Uterus (tissue), 4 donors: ENCODE measurements around the gene SCAPER. TPM values are rescaled to one million over a fixed set of nuclear protein-coding genes. Genes with fewer than 3 reads are reported as not detected.

Source experiments
- DNase-seq, 2 donors: peaks; one replicate each; pipeline ENCODE4 v3.0.0-alpha.2; 2019 to 2020
- H3K27ac ChIP-seq, 2 donors: fragments of 200-600 bp; sonication (generic); 1 replicate in 1 of 2; 2 replicates in 1 of 2; pipeline ENCODE4 v1.5.1; 2016 to 2018
- H3K27me3 ChIP-seq, 2 donors: fragments of 200-600 bp; sonication (generic); one replicate each; pipeline ENCODE4 v1.5.1; 2018 to 2019; ENCODE audit warnings: control low read depth in 1 of 2
- H3K36me3 ChIP-seq, 2 donors: fragments of 200-600 bp; sonication (generic); one replicate each; pipeline ENCODE4 v1.5.1; 2019; ENCODE audit warnings: control low read depth in 1 of 2
- H3K4me1 ChIP-seq, 2 donors: fragments of 200-600 bp; sonication (generic); one replicate each; pipeline ENCODE4 v1.5.1; 2018 to 2019; ENCODE audit warnings: control low read depth in 1 of 2
- H3K4me3 ChIP-seq, 2 donors: fragments of 200-600 bp; sonication (generic); 1 replicate in 1 of 2; 2 replicates in 1 of 2; pipeline ENCODE4 v1.5.1; 2018 to 2019; ENCODE audit warnings: mild to moderate bottlenecking in 1 of 2
- H3K9me3 ChIP-seq, 2 donors: fragments of 200-600 bp; sonication (generic); one replicate each; pipeline ENCODE4 v1.5.1; 2019; ENCODE audit warnings: control low read depth in 1 of 2
- POLR2A ChIP-seq, 2 donors: fragments of 450-650 bp; IDR thresholded peaks; one replicate each; pipeline ENCODE4 v1.6.1; 2016; ENCODE audit warnings: antibody characterized with exemption in 2 of 2, mild to moderate bottlenecking in 1 of 2, moderate library complexity in 1 of 2
- intact Hi-C: fragments of 100-400 bp; cut with DNase I; formaldehyde crosslinking; loops from one replicate; pipeline ENCODE4 v1.15.1; 2023; ENCODE audit warnings: low total_unique reads
- total RNA-seq, 4 donors: library from RNA; depleted of rRNA in 3 of 4; stranded (reverse); fragments of >200 nt in 3 of 4; gene quantifications; one replicate each; pipeline versions ENCODE4 v1.1.0 to v1.2.4, GENCODE V29; 2014 to 2023
- TF ChIP-seq, protein P1 (sequence below), 4 experiments: fragments of 200-600 bp in 2 of 4; fragments of 450-650 bp in 2 of 4; sonication (generic) in 2 of 4; IDR thresholded peaks; one replicate each; pipeline ENCODE4 v1.5.1; 2016 to 2019; ENCODE audit warnings: antibody characterized with exemption in 4 of 4, mild to moderate bottlenecking in 2 of 4, moderate library complexity in 1 of 4
- donor health status: DM: yes; HTN: yes; CAD: no.

The SCAPER gene
- total RNA-seq, 4 donors from 2014 or later, result 10.6 to 74.2 (median 32.9) TPM

DNA sequence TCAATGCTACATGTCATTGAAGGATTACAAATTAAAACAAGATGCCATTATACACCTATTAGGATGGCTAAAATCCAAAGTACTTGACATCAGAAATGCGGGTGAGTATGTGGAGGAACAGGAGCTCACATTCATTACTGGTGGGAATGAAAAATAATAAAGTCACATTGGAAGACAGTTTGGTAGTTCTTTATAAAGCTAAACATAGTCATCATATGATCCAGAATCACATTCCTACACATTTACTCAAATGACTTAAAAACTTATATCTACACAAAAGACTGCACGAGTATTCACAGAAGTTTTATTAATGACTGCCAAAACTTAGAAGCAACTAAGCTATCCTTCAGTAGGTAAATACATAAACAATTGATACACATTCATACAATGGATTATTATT, 421.4 kb downstream of the SCAPER start:
- TF ChIP-seq, protein P1, sequence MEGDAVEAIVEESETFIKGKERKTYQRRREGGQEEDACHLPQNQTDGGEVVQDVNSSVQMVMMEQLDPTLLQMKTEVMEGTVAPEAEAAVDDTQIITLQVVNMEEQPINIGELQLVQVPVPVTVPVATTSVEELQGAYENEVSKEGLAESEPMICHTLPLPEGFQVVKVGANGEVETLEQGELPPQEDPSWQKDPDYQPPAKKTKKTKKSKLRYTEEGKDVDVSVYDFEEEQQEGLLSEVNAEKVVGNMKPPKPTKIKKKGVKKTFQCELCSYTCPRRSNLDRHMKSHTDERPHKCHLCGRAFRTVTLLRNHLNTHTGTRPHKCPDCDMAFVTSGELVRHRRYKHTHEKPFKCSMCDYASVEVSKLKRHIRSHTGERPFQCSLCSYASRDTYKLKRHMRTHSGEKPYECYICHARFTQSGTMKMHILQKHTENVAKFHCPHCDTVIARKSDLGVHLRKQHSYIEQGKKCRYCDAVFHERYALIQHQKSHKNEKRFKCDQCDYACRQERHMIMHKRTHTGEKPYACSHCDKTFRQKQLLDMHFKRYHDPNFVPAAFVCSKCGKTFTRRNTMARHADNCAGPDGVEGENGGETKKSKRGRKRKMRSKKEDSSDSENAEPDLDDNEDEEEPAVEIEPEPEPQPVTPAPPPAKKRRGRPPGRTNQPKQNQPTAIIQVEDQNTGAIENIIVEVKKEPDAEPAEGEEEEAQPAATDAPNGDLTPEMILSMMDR (IDR thresholded peaks at IDR 0.05), result no peak
- no peak for TF ChIP-seq POLR2A (IDR thresholded peaks at IDR 0.05)
- DNase-seq, result no peak
- H3K4me3 ChIP-seq, result no peak overlapping the region
- no peaks in the 10 kb centered on the region for H3K36me3 ChIP-seq
- H3K9me3 ChIP-seq, result no peaks in the 10 kb centered on the region
- no peaks in the 10 kb centered on the region for H3K4me1 ChIP-seq
- H3K27me3 ChIP-seq, result no peaks in the 10 kb centered on the region
- intact Hi-C loops, result no loop called here
- no peak overlapping the region for H3K27ac ChIP-seq

DNA sequence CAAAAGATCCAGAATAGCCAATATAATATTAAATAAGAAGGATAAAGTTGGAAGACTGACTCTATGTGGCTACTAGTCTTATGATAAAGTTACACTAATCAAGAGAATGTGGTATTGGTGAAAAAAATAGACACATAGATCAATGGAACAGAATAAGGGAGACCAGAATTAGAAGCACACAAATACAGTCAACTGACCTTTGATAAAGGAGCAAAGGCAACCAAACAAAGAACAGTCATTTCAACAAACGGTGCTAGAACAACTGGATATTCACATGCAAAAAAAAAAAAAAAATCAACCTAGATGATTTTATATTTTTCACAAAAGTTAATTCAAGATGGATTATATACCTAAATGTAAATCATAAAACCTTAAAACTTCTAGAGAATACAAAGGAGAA, 422.1 kb downstream of the SCAPER start:
- intact Hi-C loops, result no loop called here
- Histone ChIP-seq H3K4me3 (no peak overlapping the region), H3K27me3 (no peaks in the 10 kb centered on the region), H3K36me3 (no peaks in the 10 kb centered on the region), H3K4me1 (no peaks in the 10 kb centered on the region), H3K27ac (no peak overlapping the region), H3K9me3 (no peaks in the 10 kb centered on the region)
- DNase-seq, result no peak
- TF ChIP-seq, protein P1 (IDR thresholded peaks at IDR 0.05), result no peak

DNA sequence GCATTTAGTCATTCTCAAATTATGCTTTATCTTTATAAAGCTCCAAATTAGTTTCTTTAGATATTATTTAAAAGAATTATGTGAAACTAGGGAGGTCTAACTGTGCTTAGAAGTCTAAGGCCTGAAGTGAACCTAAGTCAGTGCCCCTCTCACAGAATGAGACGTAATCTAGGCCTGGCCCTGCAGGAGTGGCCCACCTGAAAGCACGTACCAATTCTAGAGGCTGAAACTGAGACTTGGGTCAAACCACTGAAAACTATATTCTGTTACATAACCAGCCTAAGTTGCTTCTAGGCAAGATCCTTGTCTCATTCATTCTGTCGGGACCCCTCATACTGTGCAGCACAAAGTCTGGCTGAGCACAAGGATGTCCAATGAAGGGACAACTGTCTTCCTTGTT, 424.9 kb downstream of the SCAPER start:
- Histone ChIP-seq H3K27ac (no peak overlapping the region), H3K4me1 (no peaks in the 10 kb centered on the region), H3K27me3 (no peaks in the 10 kb centered on the region), H3K4me3 (no peak overlapping the region), H3K36me3 (no peaks in the 10 kb centered on the region), H3K9me3 (no peaks in the 10 kb centered on the region)
- TF ChIP-seq, protein P1 (IDR thresholded peaks at IDR 0.05), result no peak
- no peak for TF ChIP-seq POLR2A (IDR thresholded peaks at IDR 0.05)
- intact Hi-C loops, result no loop called here
- no peak for DNase-seq

DNA sequence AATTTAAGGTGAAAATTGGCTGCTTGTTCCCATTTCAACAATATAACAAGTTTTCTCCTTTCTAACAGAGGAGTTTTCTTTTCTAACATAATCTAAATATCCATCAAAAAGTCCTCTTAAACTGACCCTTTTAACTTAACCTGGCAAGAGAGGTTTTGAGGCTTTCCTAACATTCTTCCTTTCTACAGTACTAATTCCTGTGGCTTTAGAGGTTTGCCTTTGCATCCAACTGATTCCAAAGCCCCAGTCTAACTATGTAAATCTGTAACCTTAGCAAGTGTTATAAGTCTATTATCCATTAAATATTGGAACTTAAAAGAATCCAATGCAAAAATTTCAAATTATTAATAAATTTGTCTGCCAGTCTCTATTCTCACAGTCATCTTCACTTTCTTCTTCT, 434.4 kb downstream of the SCAPER start:
- intact Hi-C loops, result no loop called here
- no peak overlapping the region for H3K4me3 ChIP-seq
- H3K9me3 ChIP-seq, result no peaks in the 10 kb centered on the region
- TF ChIP-seq POLR2A (IDR thresholded peaks at IDR 0.05), result no peak
- TF ChIP-seq, protein P1 (IDR thresholded peaks at IDR 0.05), result no peak
- H3K27me3 ChIP-seq, result no peaks in the 10 kb centered on the region
- no peak overlapping the region for H3K27ac ChIP-seq
- H3K4me1 ChIP-seq, result no peaks in the 10 kb centered on the region
- no peaks in the 10 kb centered on the region for H3K36me3 ChIP-seq
- no peak for DNase-seq

DNA sequence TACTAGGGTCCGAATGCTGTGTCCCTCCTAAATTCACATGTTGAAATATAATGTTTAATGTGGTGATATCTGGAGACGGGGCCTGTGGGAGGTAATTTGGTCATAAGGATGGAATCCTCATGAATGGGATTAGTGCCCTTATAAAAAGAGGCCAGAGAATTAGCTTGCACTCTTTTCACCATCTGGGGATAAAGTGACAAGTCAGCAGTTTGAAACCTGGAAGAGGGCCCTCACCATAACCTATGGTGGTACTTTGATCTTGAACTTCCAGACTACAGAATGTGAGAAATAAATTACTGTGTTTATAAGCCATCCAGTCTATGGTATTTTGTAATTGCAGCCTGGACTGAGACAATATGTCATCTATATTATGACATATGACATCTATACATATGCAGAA, 436.4 kb downstream of the SCAPER start:
- intact Hi-C loops, result no loop called here
- Histone ChIP-seq H3K4me1 (no peaks in the 10 kb centered on the region), H3K4me3 (no peak overlapping the region), H3K27me3 (no peaks in the 10 kb centered on the region), H3K27ac (no peak overlapping the region), H3K36me3 (no peaks in the 10 kb centered on the region), H3K9me3 (no peaks in the 10 kb centered on the region)
- TF ChIP-seq, protein P1 (IDR thresholded peaks at IDR 0.05), result no peak
- no peak for TF ChIP-seq POLR2A (IDR thresholded peaks at IDR 0.05)
- no peak for DNase-seq
